Measurements from ENCODE around the gene SLC30A3. TPM values are rescaled to one million over a fixed set of nuclear protein-coding genes. Genes with fewer than 3 reads are reported as not detected.

The SLC30A3 gene
- total and polyA plus RNA-seq, 2 of the 13 experiments (the other 11 are each of a cell fraction or from before 2014, with no cell fraction given) = 0.38 to 0.79 TPM

DNA sequence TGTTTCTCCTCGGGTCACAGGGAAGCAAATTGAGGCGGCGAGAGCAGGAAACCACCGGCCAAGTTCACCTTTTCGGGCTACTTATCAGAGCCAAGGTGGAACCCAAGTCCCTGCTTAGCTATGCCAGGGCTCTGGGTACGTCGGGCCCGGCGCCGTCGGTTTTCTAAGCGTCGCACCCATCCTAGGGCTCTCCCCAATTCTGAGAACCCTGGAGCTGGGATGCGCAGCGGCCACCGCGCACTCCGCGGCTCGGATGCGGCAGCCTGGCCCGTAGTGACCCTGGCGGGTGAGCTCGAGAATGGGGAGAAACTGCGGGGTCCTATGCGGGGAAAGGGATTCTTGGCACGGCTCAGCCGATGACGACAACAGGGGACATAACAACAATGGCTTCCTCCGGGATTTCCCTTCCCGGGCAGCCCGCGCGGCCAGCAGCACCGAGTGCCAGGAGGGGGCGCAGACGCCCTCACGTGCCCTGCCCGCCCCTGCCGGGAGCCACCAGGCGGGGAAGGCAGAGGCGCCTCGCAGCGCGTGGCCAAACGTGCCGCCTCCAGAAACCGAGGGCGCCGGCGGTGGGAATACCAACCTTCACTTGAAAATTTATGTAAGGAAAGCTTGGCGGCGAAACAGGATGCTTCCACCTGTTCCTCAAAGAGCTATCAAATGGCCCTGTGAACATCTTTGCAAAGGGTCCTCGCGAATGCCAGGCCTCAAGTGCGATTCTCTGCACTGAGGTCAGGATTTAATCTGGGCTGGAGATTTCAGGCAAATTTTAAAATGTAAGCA lies 2.1 kb upstream of the SLC30A3 start (continued):
- TF ChIP-seq TFE3 (CRISPR knock-in tag; IDR thresholded peaks at IDR 0.05) (peak; percentile 86), ATM (IDR thresholded peaks at IDR 0.05; ENCODE audit: borderline replicate concordance) (no peak), NRL (CRISPR knock-in tag; IDR thresholded peaks at IDR 0.05; ENCODE audit: borderline replicate concordance) (no peak), HNRNPLL (IDR thresholded peaks at IDR 0.05; ENCODE audit: low read depth, low read length, poor library complexity, severe bottlenecking) (peak; percentile 52), SETDB1 (CRISPR knock-in tag; IDR thresholded peaks at IDR 0.05; ENCODE audit: borderline replicate concordance) (no peak), MAFF (IDR thresholded peaks at IDR 0.05; ENCODE audit: low read depth, low read length) (no peak), PRPF4 (IDR thresholded peaks at IDR 0.05; ENCODE audit: low read depth, low read length, poor library complexity, severe bottlenecking) (no peak), SRSF9 (IDR thresholded peaks at IDR 0.05; ENCODE audit: borderline replicate concordance, insufficient read depth, low read depth, low read length, poor library complexity, severe bottlenecking) (no peak), RXRA (CRISPR knock-in tag; IDR thresholded peaks at IDR 0.05) (peak; percentile 86), CEBPG (CRISPR knock-in tag; IDR thresholded peaks at IDR 0.05) (no peak), NFRKB (IDR thresholded peaks at IDR 0.05) (no peak), TEAD3 (CRISPR knock-in tag; optimal IDR thresholded peaks at IDR 0.05; ENCODE audit: borderline replicate concordance) (peak; percentile 73), PAF1 (CRISPR knock-in tag; IDR thresholded peaks at IDR 0.05) (no peak), ZNF558 (CRISPR knock-in tag; IDR thresholded peaks at IDR 0.05; ENCODE audit: borderline replicate concordance) (no peak; the same call in 1 of the 2 replicates), NR2C2 (CRISPR knock-in tag; IDR thresholded peaks at IDR 0.05; ENCODE audit: borderline replicate concordance) (no peak), CAMTA2 (CRISPR knock-in tag; IDR thresholded peaks at IDR 0.05; ENCODE audit: borderline replicate concordance) (0 out of 2 replicates have a peak, but pooled peaks have one; percentile 55), ASH2L (IDR thresholded peaks at IDR 0.05; ENCODE audit: insufficient read length, low read depth, low read length) (no peak), TBX2 (CRISPR knock-in tag; IDR thresholded peaks at IDR 0.05; ENCODE audit: borderline replicate concordance) (peak; percentile 91), KLF13 (CRISPR knock-in tag; IDR thresholded peaks at IDR 0.05) (no peak), ZNF879 (CRISPR knock-in tag; IDR thresholded peaks at IDR 0.05) (0 out of 2 replicates have a peak, but pooled peaks have one; percentile 50), EED (CRISPR knock-in tag; IDR thresholded peaks at IDR 0.05) (peak; percentile 81), CREB1 (IDR thresholded peaks at IDR 0.05) (peak; percentile 65), CREB1 (CRISPR knock-in tag; IDR thresholded peaks at IDR 0.05) (no peak; the same call in 1 of the 2 replicates), POLR2AphosphoS2 (IDR thresholded peaks at IDR 0.05; ENCODE audit: low read depth, low read length) (no peak), ZNF768 (CRISPR knock-in tag; IDR thresholded peaks at IDR 0.05) (peak; percentile 64; the same call in 1 of the 2 replicates), ZNF274 (CRISPR knock-in tag; IDR thresholded peaks at IDR 0.05) (peak; percentile 93), LBX2 (CRISPR knock-in tag; IDR thresholded peaks at IDR 0.05; ENCODE audit: borderline replicate concordance) (0 out of 2 replicates have a peak, but pooled peaks have one; percentile 46), ZNF546 (CRISPR knock-in tag; conservative IDR thresholded peaks at IDR 0.05) (peak; percentile 81; the same call in 1 of the 2 replicates)
- TF ChIP-seq, protein P1, sequence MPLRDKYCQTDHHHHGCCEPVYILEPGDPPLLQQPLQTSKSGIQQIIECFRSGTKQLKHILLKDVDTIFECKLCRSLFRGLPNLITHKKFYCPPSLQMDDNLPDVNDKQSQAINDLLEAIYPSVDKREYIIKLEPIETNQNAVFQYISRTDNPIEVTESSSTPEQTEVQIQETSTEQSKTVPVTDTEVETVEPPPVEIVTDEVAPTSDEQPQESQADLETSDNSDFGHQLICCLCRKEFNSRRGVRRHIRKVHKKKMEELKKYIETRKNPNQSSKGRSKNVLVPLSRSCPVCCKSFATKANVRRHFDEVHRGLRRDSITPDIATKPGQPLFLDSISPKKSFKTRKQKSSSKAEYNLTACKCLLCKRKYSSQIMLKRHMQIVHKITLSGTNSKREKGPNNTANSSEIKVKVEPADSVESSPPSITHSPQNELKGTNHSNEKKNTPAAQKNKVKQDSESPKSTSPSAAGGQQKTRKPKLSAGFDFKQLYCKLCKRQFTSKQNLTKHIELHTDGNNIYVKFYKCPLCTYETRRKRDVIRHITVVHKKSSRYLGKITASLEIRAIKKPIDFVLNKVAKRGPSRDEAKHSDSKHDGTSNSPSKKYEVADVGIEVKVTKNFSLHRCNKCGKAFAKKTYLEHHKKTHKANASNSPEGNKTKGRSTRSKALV (CRISPR knock-in tag; IDR thresholded peaks at IDR 0.05) = peak; percentile 97
